GM12878 (cell line): ENCODE data around the gene KCNIP3. TPM values are rescaled to one million over a fixed set of nuclear protein-coding genes. Genes with fewer than 3 reads are reported as not detected.

Experiments
- ATAC-seq: fragments of 200-7000 bp; cut with Tn5 transposase; 3 replicates; pipeline ENCODE4 v1.9.1; 2020; ENCODE audit warnings: mild to moderate bottlenecking, moderate library complexity
- BruUV-seq: library from RNA; stranded (reverse); fragments of 400-500 nt; replicated peaks from 2 replicates; lab custom pipeline; 2021; lab: Mats Ljungman, UMichigan
- CTCF ChIA-PET: fragments of 300-600 bp; sonication (Branson Sonifier 250); formaldehyde crosslinking; extraction: SDS; loops from one replicate; lab custom pipeline; 2021; ENCODE audit warnings: inconsistent platforms; lab: Yijun Ruan, JAX
- POLR2A ChIA-PET: fragments of 350-600 bp; formaldehyde crosslinking; extraction: SDS; loops from one replicate; lab custom pipeline; 2021; ENCODE audit warnings: inconsistent platforms; lab: Charles Lee
- RAD21 ChIA-PET: fragments of 300-600 bp; sonication (Branson Sonifier 250); formaldehyde crosslinking; loops from one replicate; lab custom pipeline; 2023; ENCODE audit warnings: antibody characterized with exemption; ENCODE audit not compliant: unreplicated experiment; lab: Charles Lee
- SMC1A ChIA-PET: fragments of 300-600 bp; sonication (Branson Sonifier 250); formaldehyde crosslinking; loops from one replicate; lab custom pipeline; 2023; ENCODE audit not compliant: unreplicated experiment, uncharacterized antibody; lab: Charles Lee
- DNase-seq: peaks from one replicate; pipeline ENCODE4 v3.0.0-alpha.2; 2011; ENCODE audit warnings: low read depth, low spot score
- FAIRE-seq: peaks from 3 replicates; lab custom pipeline; 2011; peaks lifted over from hg19 to GRCh38; lab: Jason Lieb, UNC
- H2AFZ ChIP-seq: 2 replicates; pipeline ENCODE4 v1.6.0; 2011; ENCODE audit warnings: low read depth, low read length, control low read depth; ENCODE audit not compliant: control insufficient read depth
- H3K27ac ChIP-seq: 2 replicates; pipeline ENCODE4 v1.5.1; 2011; ENCODE audit warnings: control low read depth; ENCODE audit not compliant: control insufficient read depth, insufficient read depth
- H3K27me3 ChIP-seq, 2 experiments: replicated peaks in 1 of 2; 2 replicates each; pipeline versions ENCODE4 v1.6.0 to v1.6.1; 2011; ENCODE audit warnings: low read length in 1 of 2; ENCODE audit not compliant: control insufficient read depth in 2 of 2, insufficient read depth in 2 of 2
- H3K36me3 ChIP-seq, 2 experiments: 2 replicates each; pipeline ENCODE4 v1.5.1; 2011; ENCODE audit warnings: low read length in 1 of 2; ENCODE audit not compliant: control insufficient read depth in 2 of 2, insufficient read depth in 2 of 2
- H3K4me1 ChIP-seq: 2 replicates; pipeline ENCODE4 v1.6.1; 2011; ENCODE audit warnings: mild to moderate bottlenecking, low read length, moderate library complexity, mixed read lengths; ENCODE audit not compliant: control insufficient read depth, insufficient read depth
- H3K4me2 ChIP-seq: 2 replicates; pipeline ENCODE4 v1.6.0; 2011; ENCODE audit warnings: control low read depth; ENCODE audit not compliant: control insufficient read depth, insufficient read depth
- H3K4me3 ChIP-seq: fragments of 200-600 bp; sonication (generic); 2 replicates; pipeline ENCODE4 v1.5.1; 2016
- H3K79me2 ChIP-seq: 2 replicates; pipeline ENCODE4 v1.6.0; 2011; ENCODE audit warnings: low read length; ENCODE audit not compliant: control insufficient read depth, insufficient read depth
- H3K9ac ChIP-seq: 2 replicates; pipeline ENCODE4 v1.8.0; 2011; ENCODE audit warnings: low read length, control low read depth, mixed read lengths; ENCODE audit not compliant: control insufficient read depth, insufficient read depth
- H3K9me3 ChIP-seq: replicated peaks from 3 replicates; pipeline ENCODE4 v1.5.1; 2011; ENCODE audit warnings: mild to moderate bottlenecking, low read length; ENCODE audit not compliant: control insufficient read depth, insufficient read depth
- H4K20me1 ChIP-seq: 2 replicates; pipeline ENCODE4 v1.6.0; 2011; ENCODE audit not compliant: control insufficient read depth, insufficient read depth
- CBX3 ChIP-seq: fragments of 200-600 bp; sonication (generic); IDR thresholded peaks from 2 replicates; pipeline ENCODE4 v1.6.1; 2016; ENCODE audit warnings: low read depth, borderline replicate concordance
- IRF4 ChIP-seq: IDR thresholded peaks from 2 replicates; pipeline ENCODE4 v1.6.1; 2011; ENCODE audit warnings: low read depth, low read length
- JUNB ChIP-seq: IDR thresholded peaks from 2 replicates; pipeline ENCODE4 v1.6.1; 2016; ENCODE audit warnings: antibody characterized with exemption, mild to moderate bottlenecking
- KAT2A ChIP-seq: conservative IDR thresholded peaks from 2 replicates; pipeline ENCODE4 v1.6.1; 2011; ENCODE audit warnings: low read depth, low read length; ENCODE audit not compliant: control insufficient read depth
- NR2C2 ChIP-seq: IDR thresholded peaks from 2 replicates; pipeline ENCODE4 v1.6.1; 2011; ENCODE audit warnings: borderline replicate concordance, low read depth; ENCODE audit not compliant: control insufficient read depth, insufficient read length
- SRF ChIP-seq, 2 experiments: IDR thresholded peaks; 2 replicates each; pipeline ENCODE4 v1.6.1; 2011; ENCODE audit warnings: low read depth in 2 of 2, low read length in 2 of 2, mild to moderate bottlenecking in 1 of 2, moderate library complexity in 1 of 2
- STAT1 ChIP-seq: fragments of 450-650 bp; conservative IDR thresholded peaks from 2 replicates; pipeline ENCODE4 v1.6.1; 2014; ENCODE audit warnings: antibody characterized with exemption, mild to moderate bottlenecking
- WGBS: methylation state at CpG from one replicate; pipeline ENCODE4 v1.1.6; 2016; ENCODE audit warnings: low lambda C conversion rate; ENCODE audit not compliant: insufficient replicate concordance, insufficient coverage; ENCODE audit errors: missing lambda C conversion rate; 5-methylcytosine and 5-hydroxymethylcytosine counted together
- in situ Hi-C: fragments of 300-500 bp; cut with MboI; formaldehyde crosslinking; loops from 9 replicates; pipeline ENCODE4 v1.14.3; 2018; ENCODE audit warnings: mixed read lengths
- intact Hi-C: fragments of 100-400 bp; cut with micrococcal nuclease; formaldehyde crosslinking; loops from one replicate; pipeline ENCODE4 v1.14.2; 2022; ENCODE audit not compliant: unreplicated experiment
- polyA plus RNA-seq, 11 experiments: library from polyadenylated mRNA; depleted of rRNA in 4 of 11; unstranded in 6 of 11; stranded (reverse) in 5 of 11; fragments of >200 nt; fragmentation: Nextera tagmentation in 4 of 11; fragmentation: Illumina TruSeq in 1 of 11; extraction: Ambion mirVana in 4 of 11; extraction: Trizol in 1 of 11; gene quantifications; 1 replicate in 1 of 11; 2 replicates in 10 of 11; pipeline versions ENCODE4 v1.2.1 to v1.2.3, GENCODE V29; 2011 to 2016; ENCODE audit warnings: inconsistent platforms in 2 of 11, missing spikeins in 2 of 11, low read depth in 1 of 11
- total RNA-seq, 4 experiments: library from RNA; depleted of rRNA in 3 of 4; stranded (reverse); fragments of >200 nt in 3 of 4; fragmentation: Illumina TruSeq in 1 of 4; extraction: Trizol in 1 of 4; gene quantifications; 2 replicates each; pipeline versions ENCODE4 v1.2.1 to v1.2.3, GENCODE V29; 2013 to 2021
- TF ChIP-seq, protein P1 (sequence below): fragments of 450-650 bp; IDR thresholded peaks from 2 replicates; pipeline ENCODE4 v1.6.1; 2017; ENCODE audit warnings: mild to moderate bottlenecking
- TF ChIP-seq, protein P2 (sequence below): fragments of 450-650 bp; IDR thresholded peaks from 2 replicates; pipeline ENCODE4 v1.6.1; 2016; ENCODE audit warnings: mild to moderate bottlenecking, moderate library complexity, borderline replicate concordance

KCNIP3 gene
- total and polyA plus RNA-seq, 10 of the 15 experiments (the other 5 are each of a cell fraction or from before 2014, with no cell fraction given) = not detected

DNA sequence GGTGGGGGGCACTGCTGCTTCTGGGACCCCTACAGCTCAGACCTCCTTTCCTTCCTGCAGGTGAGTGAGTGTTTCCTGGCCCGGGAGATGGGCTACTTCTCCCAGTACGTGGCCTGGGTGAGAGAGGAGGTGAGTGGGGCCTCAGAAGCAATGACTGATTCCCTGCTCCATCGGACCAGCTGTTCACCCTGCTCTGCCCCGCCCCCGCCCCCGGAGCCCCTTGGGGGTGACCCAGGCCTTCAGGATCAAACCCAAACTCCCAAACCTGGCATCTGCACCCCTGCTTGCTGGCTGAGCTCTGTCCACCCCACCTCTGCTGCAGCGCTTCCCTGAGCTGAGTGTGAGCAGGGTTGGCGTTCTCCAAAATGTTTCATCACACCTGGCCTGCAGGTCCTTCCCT lies 9.8 kb upstream of the KCNIP3 start:
- RAD21 ChIA-PET = no interaction called here
- no peaks in the 10 kb centered on the region for H3K36me3 ChIP-seq
- ATAC-seq = no peak
- POLR2A ChIA-PET = no interaction called here
- H2AFZ ChIP-seq = no peak overlapping the region
- WGBS = 46% methylated on average over 4 of the region's 8 CpGs
- H3K4me2 ChIP-seq = no peak overlapping the region
- TF ChIP-seq, protein P1, sequence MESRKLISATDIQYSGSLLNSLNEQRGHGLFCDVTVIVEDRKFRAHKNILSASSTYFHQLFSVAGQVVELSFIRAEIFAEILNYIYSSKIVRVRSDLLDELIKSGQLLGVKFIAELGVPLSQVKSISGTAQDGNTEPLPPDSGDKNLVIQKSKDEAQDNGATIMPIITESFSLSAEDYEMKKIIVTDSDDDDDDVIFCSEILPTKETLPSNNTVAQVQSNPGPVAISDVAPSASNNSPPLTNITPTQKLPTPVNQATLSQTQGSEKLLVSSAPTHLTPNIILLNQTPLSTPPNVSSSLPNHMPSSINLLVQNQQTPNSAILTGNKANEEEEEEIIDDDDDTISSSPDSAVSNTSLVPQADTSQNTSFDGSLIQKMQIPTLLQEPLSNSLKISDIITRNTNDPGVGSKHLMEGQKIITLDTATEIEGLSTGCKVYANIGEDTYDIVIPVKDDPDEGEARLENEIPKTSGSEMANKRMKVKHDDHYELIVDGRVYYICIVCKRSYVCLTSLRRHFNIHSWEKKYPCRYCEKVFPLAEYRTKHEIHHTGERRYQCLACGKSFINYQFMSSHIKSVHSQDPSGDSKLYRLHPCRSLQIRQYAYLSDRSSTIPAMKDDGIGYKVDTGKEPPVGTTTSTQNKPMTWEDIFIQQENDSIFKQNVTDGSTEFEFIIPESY = no peak
- TF ChIP-seq, all 136 proteins: peak for 0
- H3K4me1 ChIP-seq = no peaks in the 10 kb centered on the region
- no peaks in the 10 kb centered on the region; the same call in 2 of the 3 replicates for H3K9me3 ChIP-seq
- in situ Hi-C loops (no loop called here), intact Hi-C loops (no loop called here)
- DNase-seq (no peak), FAIRE-seq (no peak)
- no peak overlapping the region for H3K4me3 ChIP-seq
- no peaks in the 10 kb centered on the region for H3K27me3 ChIP-seq
- H3K27ac ChIP-seq = no peak overlapping the region
- CTCF ChIA-PET = no interaction called here
- no peak overlapping the region for H3K9ac ChIP-seq
- no TSS peak for BruUV-seq
- no peaks in the 10 kb centered on the region for H3K79me2 ChIP-seq
- no peaks in the 10 kb centered on the region for H4K20me1 ChIP-seq
- SMC1A ChIA-PET = no interaction called here

DNA sequence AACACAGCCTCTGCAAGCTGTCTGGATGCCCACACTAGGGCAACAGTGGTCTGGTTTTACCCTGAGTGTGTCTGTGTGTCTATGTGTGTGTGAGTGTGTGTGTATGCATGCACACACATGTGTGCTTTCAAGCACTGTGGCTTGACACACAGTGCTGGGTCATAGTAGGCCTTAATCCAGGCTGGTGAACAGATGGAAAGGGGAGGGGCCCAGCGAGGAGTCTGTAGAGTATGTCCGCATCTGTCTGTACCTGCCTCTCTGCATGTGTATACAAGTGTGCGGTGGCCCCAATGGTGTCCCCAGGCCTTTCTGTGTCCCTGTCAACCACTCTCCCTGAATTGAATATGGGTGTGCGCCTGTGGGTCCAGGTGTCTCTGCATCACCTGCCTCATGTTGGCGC lies 9.3 kb upstream of the KCNIP3 start:
- Histone ChIP-seq H3K4me2 (no peak overlapping the region), H2AFZ (no peak overlapping the region), H3K27me3 (no peaks in the 10 kb centered on the region), H3K4me1 (no peaks in the 10 kb centered on the region), H3K27ac (no peak overlapping the region), H3K9me3 (no peaks in the 10 kb centered on the region; the same call in 2 of the 3 replicates), H3K79me2 (no peaks in the 10 kb centered on the region), H3K9ac (no peak overlapping the region), H3K4me3 (no peak overlapping the region), H4K20me1 (no peaks in the 10 kb centered on the region), H3K36me3 (no peaks in the 10 kb centered on the region)
- FAIRE-seq (no peak), ATAC-seq (no peak), DNase-seq (no peak)
- ChIA-PET SMC1A (no interaction called here), POLR2A (no interaction called here), CTCF (no interaction called here), RAD21 (no interaction called here)
- no TSS peak for BruUV-seq
- intact Hi-C loops = no loop called here
- WGBS = 67% methylated on average over 5 of the region's 5 CpGs
- TF ChIP-seq SRF (IDR thresholded peaks at IDR 0.05; ENCODE audit: low read depth in 2 of 2, low read length in 2 of 2) (no peak), CBX3 (no peak), STAT1 (no peak), IRF4 (no peak), NR2C2 (no peak), KAT2A (no peak), JUNB (no peak)
- TF ChIP-seq, protein P2, sequence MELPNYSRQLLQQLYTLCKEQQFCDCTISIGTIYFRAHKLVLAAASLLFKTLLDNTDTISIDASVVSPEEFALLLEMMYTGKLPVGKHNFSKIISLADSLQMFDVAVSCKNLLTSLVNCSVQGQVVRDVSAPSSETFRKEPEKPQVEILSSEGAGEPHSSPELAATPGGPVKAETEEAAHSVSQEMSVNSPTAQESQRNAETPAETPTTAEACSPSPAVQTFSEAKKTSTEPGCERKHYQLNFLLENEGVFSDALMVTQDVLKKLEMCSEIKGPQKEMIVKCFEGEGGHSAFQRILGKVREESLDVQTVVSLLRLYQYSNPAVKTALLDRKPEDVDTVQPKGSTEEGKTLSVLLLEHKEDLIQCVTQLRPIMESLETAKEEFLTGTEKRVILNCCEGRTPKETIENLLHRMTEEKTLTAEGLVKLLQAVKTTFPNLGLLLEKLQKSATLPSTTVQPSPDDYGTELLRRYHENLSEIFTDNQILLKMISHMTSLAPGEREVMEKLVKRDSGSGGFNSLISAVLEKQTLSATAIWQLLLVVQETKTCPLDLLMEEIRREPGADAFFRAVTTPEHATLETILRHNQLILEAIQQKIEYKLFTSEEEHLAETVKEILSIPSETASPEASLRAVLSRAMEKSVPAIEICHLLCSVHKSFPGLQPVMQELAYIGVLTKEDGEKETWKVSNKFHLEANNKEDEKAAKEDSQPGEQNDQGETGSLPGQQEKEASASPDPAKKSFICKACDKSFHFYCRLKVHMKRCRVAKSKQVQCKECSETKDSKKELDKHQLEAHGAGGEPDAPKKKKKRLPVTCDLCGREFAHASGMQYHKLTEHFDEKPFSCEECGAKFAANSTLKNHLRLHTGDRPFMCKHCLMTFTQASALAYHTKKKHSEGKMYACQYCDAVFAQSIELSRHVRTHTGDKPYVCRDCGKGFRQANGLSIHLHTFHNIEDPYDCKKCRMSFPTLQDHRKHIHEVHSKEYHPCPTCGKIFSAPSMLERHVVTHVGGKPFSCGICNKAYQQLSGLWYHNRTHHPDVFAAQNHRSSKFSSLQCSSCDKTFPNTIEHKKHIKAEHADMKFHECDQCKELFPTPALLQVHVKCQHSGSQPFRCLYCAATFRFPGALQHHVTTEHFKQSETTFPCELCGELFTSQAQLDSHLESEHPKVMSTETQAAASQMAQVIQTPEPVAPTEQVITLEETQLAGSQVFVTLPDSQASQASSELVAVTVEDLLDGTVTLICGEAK = no peak
- in situ Hi-C loops = no loop called here
